ENCODE results near the gene MEN1. TPM values are rescaled to one million over a fixed set of nuclear protein-coding genes. Genes with fewer than 3 reads are reported as not detected.

The MEN1 gene
- total and polyA plus RNA-seq, 2 of the 13 experiments (the other 11 are each of a cell fraction or from before 2014, with no cell fraction given): 20.5 to 27.3 TPM

DNA sequence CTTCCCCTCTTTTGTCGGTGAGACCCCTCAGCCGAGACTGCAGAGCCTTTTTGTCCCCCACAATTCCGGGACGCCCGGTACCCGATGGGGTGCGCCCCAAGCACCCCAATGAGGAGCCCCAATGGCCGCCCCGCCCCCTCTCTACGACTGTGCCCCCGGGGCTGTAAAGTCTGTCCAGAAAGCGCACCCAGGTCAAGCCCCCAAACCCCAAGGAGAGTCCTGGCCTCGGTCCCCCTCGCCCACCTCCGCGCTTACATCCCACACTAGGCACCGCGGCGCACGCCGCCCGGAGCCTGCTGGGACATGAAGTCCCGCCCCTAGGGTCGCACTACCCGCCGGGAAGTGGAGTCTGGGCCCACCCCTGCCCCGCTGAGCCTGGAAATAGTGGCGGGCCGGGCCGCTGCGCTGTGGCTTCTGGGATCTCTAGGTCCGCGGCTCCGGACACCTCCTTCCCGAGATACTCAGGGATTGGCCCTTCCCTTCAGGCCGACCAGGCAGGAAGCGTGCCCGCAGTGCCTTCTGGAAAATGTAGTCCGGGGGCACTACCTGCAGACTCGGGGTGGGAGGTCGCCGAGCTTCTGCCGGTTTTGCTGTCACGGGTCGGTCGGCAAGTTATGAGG lies at the start of gene MEN1 (continued):
- TF ChIP-seq NPAS2 (CRISPR knock-in tag; IDR thresholded peaks at IDR 0.05; ENCODE audit: borderline replicate concordance) (no peak), RELA (CRISPR knock-in tag; IDR thresholded peaks at IDR 0.05) (no peak), ATF4 (CRISPR knock-in tag; IDR thresholded peaks at IDR 0.05) (no peak), ZFX (CRISPR knock-in tag; IDR thresholded peaks at IDR 0.05; ENCODE audit: low read depth) (peak; percentile 97), ZNF451 (CRISPR knock-in tag; IDR thresholded peaks at IDR 0.05) (no peak), ZNF737 (CRISPR knock-in tag; IDR thresholded peaks at IDR 0.05; ENCODE audit: borderline replicate concordance) (no peak), HIVEP1 (CRISPR knock-in tag; IDR thresholded peaks at IDR 0.05) (no peak), SCMH1 (CRISPR knock-in tag; IDR thresholded peaks at IDR 0.05; ENCODE audit: borderline replicate concordance) (no peak), ZNF543 (CRISPR knock-in tag; IDR thresholded peaks at IDR 0.05) (no peak), POGZ (CRISPR knock-in tag; IDR thresholded peaks at IDR 0.05) (no peak), MED1 (CRISPR knock-in tag; IDR thresholded peaks at IDR 0.05) (peak; percentile 57; the same call in 1 of the 2 replicates), ZNF12 (CRISPR knock-in tag; IDR thresholded peaks at IDR 0.05) (no peak), PRMT3 (CRISPR knock-in tag; IDR thresholded peaks at IDR 0.05; ENCODE audit: borderline replicate concordance, low read depth) (no peak), KDM2A (CRISPR knock-in tag; IDR thresholded peaks at IDR 0.05; ENCODE audit: borderline replicate concordance, low read depth) (peak; percentile 54), ARHGAP35 (CRISPR knock-in tag; IDR thresholded peaks at IDR 0.05; ENCODE audit: borderline replicate concordance) (no peak; the same call in 1 of the 2 replicates), ZNF850 (CRISPR knock-in tag; conservative IDR thresholded peaks at IDR 0.05) (no peak), DPF2 (CRISPR knock-in tag; IDR thresholded peaks at IDR 0.05; ENCODE audit: borderline replicate concordance, low read depth) (no peak), ZNF713 (CRISPR knock-in tag; IDR thresholded peaks at IDR 0.05) (no peak), E2F1 (CRISPR knock-in tag; IDR thresholded peaks at IDR 0.05) (peak; percentile 86), ZNF678 (CRISPR knock-in tag; IDR thresholded peaks at IDR 0.05) (no peak), ZNF20 (CRISPR knock-in tag; IDR thresholded peaks at IDR 0.05) (no peak)
- TF ChIP-seq, protein P1, sequence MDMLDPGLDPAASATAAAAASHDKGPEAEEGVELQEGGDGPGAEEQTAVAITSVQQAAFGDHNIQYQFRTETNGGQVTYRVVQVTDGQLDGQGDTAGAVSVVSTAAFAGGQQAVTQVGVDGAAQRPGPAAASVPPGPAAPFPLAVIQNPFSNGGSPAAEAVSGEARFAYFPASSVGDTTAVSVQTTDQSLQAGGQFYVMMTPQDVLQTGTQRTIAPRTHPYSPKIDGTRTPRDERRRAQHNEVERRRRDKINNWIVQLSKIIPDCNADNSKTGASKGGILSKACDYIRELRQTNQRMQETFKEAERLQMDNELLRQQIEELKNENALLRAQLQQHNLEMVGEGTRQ (IDR thresholded peaks at IDR 0.05; ENCODE audit: low read depth, low read length): no peak
- TF ChIP-seq, protein P1 (CRISPR knock-in tag; IDR thresholded peaks at IDR 0.05; ENCODE audit: borderline replicate concordance): no peak

Measured in HepG2 (cell line).